HG02588 (cell line): ENCODE data around the gene CD83.

Source experiments
- ATAC-seq: cut with Tn5 transposase; IDR thresholded peaks from one replicate; pipeline ENCODE4 v1.9.1; 2021; ENCODE audit warnings: mild to moderate bottlenecking, moderate library complexity; ENCODE audit not compliant: unreplicated experiment

Gene CD83

DNA sequence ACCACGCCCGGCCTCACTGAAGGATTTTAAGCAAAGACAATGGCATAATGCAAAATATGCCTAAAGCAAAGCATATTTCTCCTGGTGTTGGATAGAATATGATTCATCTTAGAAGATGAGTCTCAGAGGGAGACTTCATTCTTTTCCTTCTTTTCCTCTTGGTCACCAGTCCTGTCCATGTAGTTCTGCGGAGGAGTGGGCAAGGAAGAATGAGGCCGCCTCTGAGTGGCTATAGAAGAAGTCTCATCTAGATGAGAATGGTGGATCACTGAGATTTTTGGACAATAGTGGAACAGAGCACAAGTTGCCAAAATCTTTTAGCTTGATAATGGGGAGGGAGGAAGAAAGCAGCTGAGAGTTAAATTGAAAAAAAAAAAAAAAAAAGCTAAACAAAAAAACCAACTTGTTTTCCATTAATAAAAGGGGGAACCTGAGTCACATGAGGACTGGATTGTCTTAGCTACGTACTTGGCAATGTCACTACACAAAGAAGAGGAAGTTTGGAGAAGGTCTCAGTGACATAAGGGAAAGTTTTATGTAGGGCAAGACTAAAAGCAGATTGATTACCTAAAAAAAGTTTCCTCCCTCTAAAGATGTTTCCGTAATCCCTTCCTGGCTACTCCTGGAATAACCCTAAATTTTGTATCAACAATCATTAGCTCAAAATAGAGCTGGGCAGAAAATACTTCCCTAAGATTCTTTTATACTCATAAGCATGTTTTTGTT is 6.0 kb downstream of the CD83 start:
- ATAC-seq = no peak

- ATAC-seq = no peak
Measured at GRCh38 chr6:14125346-14125745, 7.8 kb downstream of the CD83 start.

- ATAC-seq = no peak
Measured at GRCh38 chr6:14126191-14126590, 8.6 kb downstream of the CD83 start.

- no peak for ATAC-seq
Measured at GRCh38 chr6:14127611-14128010, 10.0 kb downstream of the CD83 start.

DNA sequence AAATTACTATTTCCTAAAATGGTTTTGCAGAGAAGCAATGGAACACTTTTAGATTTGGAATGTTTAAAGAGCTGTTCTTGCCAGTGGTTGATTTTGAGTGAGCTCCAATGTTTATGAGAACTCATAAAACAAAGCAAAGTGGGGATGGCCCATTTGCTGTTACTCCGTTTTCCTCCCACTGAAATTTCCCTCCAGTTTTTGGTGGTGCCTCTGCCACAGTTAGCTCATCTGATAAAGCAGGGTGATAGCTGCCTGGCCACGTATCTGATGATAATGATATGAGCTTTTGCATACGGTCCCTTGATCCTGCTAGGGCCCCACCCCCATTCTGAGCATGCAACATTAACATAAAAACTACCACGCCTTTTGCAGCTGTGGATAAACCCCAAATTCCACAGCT is 10.4 kb downstream of the CD83 start:
- ATAC-seq = no peak

DNA sequence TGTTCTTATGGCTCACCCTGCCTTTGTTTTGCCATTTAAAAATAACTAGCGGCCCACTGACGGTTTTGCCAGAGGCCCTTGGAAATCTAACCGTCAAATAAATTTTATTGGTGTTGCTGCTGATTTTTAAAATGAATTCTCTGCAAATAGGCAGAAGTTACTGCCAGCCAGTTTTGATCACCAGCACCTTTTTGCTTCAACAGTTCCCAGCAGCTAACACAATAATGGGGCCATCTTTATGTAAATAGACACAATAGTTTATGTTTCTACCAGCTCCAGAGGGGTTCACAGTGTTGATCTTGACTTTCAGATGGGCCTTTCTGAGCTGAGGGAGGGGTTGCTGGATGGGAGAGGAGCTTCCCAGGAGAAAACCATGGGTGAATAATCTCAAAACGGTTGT is 11.2 kb downstream of the CD83 start:
- ATAC-seq = no peak

GRCh38 chr6:14129575-14129974 is 12.0 kb downstream of the CD83 start:
- no peak for ATAC-seq

DNA sequence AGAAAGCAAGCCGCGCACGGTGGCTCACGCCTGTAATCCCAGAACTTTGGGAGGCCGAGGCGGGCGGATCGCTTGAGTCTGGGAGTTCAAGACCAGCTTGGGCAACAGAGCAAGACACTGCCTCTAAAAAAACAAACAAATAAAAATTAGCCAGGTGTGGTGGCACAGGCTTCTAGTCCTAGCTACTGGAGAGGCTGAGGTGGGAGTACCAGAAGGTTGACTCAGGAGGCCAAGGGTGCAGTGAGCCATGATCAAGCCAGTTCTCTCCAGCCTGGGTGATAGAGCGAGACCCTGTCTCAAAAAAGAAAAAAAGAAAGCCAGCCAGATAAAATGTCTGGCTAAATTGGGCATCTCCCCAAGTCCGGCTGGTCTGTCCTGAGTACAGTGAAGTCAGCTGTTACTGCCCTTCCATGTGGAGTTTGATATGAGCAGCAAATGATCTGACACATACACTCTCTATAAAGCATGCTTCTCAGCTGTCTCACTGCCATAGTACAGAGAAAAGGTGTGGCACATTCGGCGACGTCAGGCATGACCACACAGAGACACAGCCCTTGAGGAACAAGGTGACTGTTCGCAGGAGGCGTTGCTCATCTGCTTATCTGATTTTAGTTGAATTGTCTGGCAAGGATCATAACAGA is 13.0 kb downstream of the CD83 start:
- ATAC-seq = no peak

DNA sequence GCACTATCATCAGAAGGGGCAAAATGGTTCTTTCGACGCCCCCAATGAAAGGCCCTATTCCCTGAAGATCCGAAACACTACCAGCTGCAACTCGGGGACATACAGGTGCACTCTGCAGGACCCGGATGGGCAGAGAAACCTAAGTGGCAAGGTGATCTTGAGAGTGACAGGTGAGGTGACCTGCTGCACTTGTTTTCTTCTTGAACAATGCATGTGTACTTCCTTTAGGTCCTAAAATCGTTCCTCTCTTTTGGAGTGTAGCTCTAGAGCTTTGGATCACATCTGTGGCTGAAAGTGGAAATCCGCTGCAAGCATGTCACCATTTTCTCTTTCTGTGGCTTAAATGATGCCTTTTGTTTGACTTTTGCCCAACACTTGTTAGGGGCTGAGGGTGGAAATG is 14.0 kb downstream of the CD83 start:
- no peak for ATAC-seq

GRCh38 chr6:14132244-14132920 is 14.8 kb downstream of the CD83 start:
- ATAC-seq = no peak

DNA sequence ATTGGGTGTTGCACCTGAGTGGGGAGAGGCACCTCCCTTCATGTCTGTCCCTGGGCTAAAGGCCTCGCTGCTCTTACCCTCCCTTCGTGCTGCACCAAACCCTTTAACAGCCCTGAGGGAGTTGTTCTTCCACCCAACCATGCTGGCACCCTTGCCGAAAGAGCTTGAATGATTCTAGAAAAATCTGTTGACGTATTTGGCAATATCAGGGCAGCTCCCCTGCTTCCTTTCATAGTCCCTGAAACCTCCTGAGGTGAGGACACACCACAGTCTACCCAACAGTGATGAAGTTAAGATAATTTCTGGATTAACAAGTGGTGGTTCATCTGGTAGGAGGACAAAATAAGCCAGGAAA is 15.3 kb downstream of the CD83 start:
- ATAC-seq = no peak

DNA sequence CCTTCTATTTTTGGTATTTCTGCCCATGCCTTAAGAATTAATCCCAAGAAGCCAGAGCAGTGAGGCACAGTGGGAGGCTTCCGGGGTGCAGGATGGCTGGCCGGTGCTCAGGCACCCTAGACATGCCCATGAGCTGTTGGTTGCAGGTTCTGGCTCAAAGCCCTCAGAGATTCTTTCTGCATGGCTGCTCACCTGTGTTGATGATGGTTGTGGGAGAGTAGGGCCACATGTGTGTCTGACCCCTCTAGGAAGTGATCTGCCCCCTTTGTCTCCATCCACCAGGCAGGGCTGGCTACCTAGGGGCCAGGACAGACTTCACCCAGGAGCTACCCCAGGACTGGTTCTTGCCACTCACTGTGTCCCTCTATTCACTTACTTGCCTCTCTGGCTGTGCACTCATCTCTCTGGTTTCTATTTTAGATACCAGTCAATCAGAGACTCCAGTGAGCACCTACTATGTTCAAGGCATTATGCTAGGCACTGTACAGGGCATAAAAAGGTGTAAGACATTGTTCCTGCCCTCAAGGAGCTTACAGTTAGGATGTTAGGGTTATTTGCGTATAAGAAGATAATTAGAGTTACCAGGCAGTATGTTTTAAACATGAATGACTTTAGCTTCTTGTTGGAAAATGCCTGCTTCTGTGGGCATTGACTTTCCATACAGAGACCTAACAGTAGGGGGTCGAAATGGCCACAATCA is 16.8 kb downstream of the CD83 start:
- ATAC-seq = no peak

DNA sequence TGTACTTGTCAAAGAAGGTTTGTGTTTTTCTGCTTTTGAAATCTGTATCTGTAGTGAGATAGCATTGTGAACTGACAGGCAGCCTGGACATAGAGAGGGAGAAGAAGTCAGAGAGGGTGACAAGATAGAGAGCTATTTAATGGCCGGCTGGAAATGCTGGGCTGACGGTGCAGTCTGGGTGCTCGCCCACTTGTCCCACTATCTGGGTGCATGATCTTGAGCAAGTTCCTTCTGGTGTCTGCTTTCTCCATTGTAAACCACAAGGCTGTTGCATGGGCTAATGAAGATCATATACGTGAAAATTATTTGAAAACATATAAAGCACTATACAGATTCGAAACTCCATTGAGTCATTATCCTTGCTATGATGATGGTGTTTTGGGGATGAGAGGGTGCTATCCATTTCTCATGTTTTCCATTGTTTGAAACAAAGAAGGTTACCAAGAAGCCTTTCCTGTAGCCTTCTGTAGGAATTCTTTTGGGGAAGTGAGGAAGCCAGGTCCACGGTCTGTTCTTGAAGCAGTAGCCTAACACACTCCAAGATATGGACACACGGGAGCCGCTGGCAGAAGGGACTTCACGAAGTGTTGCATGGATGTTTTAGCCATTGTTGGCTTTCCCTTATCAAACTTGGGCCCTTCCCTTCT is 18.4 kb downstream of the CD83 start:
- no peak for ATAC-seq

DNA sequence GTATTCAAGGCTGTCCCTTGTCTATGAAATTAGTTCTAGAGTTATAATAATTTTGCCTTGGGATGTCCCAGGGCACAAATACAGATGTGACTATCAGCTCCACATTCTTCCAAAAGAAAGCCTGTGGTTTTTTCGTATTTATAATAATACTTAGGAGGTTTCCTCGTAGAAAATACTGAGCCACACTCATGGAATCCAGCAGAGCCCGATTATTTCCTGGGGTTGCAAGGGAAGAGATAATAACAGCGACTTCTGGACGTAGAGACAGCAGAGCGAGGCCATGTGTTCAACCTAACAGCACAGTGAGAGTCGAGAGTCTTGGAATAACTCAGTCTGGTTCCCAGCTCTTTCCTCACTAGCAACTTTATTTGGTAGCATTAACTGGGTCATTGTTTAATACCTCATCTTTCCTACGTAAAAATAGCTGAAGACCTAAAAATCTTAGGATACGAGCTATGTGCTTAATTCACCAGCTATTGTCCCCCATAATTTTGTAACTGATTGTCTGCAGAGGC is 21.2 kb downstream of the CD83 start:
- no peak for ATAC-seq

DNA sequence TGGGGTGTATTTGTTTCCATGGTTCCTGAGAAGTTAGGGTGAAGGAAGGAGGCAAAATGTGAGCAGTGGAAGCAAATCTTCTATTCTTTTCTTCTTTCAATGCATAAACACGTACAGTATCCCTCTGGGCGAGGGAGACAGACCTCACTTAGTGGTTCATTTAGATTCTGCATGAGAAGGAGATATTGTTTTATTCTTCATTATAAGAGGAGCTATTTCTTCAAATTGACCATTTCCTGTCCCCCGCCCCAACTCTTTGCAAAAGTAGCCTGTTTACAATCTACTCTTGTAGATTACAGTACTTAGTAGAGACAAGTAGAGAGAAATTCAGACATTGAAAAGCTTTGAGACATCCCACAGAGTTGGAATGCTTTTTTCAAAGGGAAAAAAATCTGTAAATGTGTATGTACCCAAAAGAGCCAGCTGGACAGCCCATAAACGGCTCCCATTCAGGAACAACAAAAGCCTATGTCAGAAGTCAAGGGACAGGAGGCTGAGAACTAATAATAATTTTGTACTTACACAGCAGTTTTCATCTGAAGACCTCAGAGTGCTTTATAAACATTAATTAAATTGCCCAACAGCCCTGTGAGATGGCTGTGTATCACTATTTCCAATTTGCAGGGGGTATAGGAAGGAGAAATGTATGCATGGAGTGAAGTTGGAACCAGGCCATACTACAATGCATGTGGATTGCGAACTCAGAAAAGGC is 23.9 kb downstream of the CD83 start:
- ATAC-seq = no peak

GRCh38 chr6:14142063-14142450 is 24.5 kb downstream of the CD83 start:
- ATAC-seq = no peak

GRCh38 chr6:14142511-14143223 is 25.1 kb downstream of the CD83 start:
- ATAC-seq = no peak

DNA sequence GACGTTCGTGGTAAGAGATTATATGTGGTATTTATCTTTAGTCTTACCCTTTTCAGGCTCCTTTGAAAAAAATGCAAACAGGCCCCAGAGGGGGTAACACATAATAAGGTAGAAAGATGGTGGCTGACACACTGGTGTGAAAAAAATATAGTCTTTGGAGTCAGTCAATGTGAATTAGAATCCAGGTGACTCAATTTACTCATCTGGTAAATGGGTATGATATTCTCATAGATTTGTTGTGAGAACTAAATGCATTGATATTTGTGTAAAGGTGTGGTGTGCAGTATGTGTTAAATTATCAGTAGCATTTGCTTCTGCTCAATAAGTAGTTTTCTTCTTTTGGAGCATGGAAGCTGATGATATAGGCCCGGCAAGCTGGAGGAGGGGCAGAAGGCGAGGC is 25.7 kb downstream of the CD83 start:
- no peak for ATAC-seq

GRCh38 chr6:14144678-14145113 is 27.1 kb downstream of the CD83 start:
- peak; percentile 67 for ATAC-seq
